Measurements from ENCODE around the gene DCAF5.
"Not testable (repeated sequence)": the region's sequence is repeated elsewhere in the genome, so short reads cannot be mapped to it uniquely, and the experiment has no call there.

Gene DCAF5, protein sequence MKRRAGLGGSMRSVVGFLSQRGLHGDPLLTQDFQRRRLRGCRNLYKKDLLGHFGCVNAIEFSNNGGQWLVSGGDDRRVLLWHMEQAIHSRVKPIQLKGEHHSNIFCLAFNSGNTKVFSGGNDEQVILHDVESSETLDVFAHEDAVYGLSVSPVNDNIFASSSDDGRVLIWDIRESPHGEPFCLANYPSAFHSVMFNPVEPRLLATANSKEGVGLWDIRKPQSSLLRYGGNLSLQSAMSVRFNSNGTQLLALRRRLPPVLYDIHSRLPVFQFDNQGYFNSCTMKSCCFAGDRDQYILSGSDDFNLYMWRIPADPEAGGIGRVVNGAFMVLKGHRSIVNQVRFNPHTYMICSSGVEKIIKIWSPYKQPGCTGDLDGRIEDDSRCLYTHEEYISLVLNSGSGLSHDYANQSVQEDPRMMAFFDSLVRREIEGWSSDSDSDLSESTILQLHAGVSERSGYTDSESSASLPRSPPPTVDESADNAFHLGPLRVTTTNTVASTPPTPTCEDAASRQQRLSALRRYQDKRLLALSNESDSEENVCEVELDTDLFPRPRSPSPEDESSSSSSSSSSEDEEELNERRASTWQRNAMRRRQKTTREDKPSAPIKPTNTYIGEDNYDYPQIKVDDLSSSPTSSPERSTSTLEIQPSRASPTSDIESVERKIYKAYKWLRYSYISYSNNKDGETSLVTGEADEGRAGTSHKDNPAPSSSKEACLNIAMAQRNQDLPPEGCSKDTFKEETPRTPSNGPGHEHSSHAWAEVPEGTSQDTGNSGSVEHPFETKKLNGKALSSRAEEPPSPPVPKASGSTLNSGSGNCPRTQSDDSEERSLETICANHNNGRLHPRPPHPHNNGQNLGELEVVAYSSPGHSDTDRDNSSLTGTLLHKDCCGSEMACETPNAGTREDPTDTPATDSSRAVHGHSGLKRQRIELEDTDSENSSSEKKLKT

DNA sequence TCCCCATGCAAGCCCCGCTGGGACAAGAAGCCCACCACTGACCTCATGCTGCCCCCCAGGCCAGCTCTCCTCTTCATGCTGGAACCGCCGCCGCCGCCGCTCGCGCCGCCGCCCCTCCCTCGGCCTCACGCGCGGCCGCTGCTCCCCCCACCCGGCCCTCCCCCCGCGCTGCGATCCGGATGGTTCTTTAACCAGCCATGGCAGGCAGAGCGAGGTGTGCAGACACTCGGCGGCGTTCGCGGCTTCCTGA, at the start of gene DCAF5:
Gene DCAF5 (minus strand): TSS at position 218 of the 250 bp plus-strand sequence. CDS start 141 bp downstream, at position 77.
- DNase-seq: peak in 10 of 56 donors; percentile 28 to 88 (median 73)

DNA sequence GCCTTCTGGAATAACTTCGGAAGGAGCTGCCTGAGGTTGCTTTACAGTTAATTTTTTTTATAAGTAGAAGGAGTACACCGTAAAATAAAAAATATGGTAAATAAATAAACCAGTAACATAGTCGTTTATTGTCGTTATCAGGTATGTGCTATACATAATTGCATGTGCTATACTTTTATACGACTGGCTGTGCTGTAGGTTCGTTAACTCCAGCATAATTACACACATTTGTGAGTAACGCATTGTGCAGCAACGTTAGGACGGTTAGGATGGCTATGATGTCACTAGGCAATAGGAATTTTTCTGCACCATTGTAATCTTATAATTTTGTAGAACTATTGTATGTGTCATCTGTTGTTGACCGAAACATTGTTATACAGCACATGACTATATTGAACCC, 46.9 kb upstream of the DCAF5 start:
- no peak for DNase-seq

DNA sequence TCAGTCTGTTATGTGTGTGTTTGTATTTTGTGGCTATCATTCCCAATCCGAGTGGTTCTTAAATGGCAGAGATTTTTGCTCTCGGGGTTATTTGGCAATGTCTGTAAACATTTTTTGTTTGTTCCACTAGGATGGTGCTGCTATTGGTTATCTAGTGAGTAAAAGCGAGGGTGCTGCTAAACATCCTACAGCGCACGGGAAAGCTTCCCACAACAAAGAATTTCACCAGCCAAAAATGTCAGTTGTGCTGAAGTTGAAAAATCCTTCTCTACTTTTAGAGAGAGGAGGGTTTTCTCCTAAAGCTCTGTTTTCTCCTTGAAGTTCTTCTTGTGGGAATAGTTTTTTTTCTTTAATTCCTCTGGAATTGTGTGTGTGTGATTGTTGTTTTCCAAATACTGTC, 40.8 kb upstream of the DCAF5 start:
- DNase-seq: no peak

DNA sequence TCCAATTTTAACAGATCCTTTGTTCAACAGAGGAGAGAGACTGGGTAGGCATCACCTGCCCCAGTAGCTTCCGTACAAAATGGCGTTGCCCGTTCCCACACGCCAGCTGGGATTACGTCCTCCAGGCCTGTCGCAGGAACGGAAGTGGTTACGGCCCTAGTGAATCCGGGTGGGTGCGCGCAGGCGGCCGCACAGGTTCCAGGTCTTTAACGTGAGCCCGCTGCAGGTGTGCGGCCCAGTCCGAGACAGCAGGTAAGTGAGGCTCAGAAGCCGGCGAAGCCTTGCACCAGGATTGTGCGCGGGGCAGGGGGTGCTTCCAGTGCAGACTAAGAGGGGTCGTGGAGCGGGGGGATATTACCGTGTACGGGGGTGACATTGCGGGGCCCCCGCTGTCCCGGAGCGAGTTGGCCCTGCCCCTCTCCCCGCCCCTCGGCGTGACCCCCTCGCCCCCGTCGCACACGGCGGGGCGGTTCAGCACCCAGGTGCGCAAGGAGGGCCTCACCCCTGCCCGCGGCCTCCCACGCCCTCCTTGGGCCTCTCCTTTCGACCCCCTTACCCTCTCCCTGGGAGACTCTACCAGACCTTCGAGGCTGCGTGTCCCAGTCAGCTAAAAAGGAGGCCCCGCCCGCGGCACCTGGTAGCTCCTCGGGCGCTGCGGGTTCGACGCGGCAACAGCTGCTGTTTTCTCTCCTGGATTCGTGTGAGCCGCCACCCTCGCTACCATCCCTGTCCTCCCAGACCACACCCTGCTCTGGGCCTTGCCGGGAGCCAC, 38.6 kb upstream of the DCAF5 start, which contains the start of gene EXD2:
Gene EXD2 (plus strand): TSS at position 159 of the 772 bp plus-strand sequence. CDS start 17,973 bp downstream, outside the sequence.
- DNase-seq: peak; percentile 30 to 91 (median 77)

DNA sequence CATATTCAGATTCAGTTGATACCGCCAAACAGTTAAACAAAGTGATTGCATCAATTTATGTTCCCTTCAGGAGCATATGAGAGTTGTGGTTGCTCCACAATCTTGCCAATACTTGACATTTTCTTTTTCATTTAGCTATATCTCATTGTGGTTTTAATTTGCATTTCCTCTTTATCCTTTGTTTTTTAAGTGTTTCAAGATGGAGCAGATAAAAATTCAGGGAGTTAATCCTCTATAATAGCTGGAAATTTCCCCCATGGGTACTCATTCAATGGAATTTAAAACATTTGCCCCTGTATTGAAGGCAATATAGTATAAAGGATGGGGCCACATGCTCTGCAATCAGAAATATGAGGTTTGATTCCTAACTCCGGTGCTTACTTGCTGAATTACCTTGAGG, 37.3 kb upstream of the DCAF5 start:
- DNase-seq: no peak

DNA sequence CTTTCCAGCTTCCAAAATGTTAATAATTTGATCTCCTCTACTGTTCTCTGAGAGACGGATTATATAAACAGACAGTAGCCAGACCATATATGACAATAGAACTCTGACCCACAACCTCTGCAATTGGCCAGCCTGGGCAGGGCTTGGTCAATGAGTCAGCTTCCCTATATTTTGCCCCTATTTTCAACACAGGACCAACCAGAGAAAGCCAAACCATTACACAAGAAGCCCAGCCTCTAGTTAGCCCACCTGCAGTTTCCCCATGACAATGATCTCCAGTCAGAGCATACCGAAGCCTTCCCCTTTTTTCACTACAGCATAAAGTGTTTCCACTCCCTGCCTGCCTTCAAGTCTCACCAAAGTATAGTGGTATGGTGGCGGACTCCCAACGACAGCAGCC, 30.8 kb upstream of the DCAF5 start:
- DNase-seq: no peak

DNA sequence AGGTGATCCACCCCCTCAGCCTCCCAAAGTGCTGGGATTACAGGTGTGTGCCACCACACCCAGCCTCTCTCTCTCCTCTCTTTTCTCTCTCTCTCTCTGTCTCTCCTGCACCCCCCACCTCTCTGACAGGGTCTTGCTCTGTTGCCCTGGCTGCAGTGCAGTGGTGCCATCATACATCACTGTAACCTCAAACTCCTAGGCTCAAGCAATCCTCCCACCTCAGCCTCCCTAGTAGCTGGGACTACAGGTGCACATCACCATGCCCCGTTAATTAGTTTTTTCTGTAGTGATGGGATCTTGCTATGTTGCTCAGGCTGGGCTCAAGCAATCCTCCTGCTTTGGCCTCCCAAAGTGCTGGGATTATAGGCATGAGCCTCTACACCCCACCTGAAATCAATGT, 29.7 kb upstream of the DCAF5 start:
- DNase-seq: not testable (repeated sequence)

DNA sequence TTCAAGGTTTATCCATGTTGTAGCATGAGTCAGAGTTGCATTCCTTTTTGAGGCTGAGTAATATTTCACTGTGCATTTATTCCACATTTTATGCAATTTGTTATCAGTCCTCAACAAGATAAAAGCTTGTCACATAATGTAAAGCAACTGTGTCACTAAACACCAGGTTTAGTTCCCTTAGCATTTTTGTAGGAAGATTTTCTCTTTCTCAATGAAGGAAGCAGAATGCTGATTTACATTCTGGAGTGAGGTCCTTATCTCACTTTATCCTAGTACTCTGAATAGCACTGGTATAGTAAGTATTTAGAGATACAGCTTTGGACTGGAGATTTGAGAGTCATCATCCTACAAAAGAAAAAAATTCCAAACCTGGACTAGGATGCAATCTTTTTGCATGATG, 28.6 kb upstream of the DCAF5 start:
- DNase-seq: no peak

DNA sequence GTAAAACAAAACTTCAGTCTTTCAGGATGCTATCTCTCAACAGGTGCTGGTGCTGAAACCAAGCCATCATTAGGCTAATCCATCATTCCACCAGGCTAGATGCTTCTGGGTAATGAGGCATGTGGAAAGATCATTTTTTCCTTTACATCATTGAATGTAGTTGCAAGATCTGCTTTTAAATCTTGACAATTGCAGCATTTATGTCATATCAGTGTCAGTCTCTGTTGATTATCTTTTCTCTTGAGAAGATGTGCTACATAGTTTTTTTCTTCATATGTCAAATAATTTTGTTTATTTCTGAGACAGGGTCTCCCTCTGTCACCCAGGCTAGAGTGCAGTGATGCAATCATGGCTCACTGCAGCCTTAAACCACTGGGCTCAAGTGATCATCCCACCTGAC, 22.2 kb upstream of the DCAF5 start:
- no peak for DNase-seq

DNA sequence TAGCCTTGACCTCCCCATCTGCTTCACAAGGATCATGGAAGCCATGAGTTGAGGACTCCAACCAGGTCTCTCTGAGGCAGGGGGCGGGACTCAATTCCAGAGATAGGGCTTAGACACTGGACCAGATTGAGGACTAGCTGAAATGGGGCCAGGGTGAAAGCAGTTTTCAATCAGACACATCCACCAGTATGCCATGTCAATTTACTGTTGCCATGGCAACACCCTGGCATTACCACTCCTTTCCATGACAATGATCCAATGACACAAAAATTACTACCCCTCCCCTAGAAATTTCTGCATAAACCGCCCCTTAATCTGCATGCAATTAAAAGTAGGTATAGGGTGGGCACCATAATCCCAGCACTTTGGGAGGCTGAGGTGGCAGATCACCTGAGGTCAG, 18.6 kb upstream of the DCAF5 start:
- DNase-seq: peak in 1 of 56 donors; percentile 0

DNA sequence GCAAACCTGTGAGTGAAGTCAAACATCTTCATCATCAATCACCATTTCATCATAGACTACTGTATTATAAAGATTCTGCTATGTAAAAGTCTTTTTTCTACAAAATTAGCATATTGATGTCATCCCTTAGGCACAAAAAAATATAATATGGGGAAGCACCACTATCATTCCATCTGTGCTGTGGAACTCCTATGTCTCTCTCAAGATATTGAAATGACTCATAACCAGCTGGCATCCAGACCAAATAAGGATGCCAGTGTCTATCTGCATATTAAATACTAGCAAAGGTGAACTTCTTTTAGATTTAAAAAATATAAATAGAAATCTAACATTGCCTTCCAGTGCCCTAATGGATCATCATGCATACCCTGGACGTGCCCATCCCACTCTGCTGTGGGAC, 17.9 kb upstream of the DCAF5 start:
- peak in 1 of 56 donors; percentile 3 for DNase-seq

DNA sequence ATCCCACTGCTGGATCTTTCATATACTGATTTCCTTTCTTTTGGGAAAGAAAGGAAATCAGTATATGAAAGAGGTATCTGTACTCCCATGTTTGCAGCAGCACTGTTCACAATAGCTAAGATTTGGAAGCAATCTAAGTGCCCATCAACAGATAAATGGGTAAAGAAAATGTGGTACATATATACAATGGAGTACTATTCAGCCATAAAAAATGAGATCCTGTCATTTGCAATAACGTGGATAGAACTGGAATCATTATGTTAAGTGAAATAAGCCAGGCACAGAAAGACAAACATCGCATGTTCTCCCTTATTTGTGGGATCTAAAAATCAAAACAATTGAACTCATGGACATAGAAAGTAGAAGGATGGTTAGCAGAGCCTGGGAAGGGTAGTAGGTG, 12.9 kb upstream of the DCAF5 start:
- not testable (repeated sequence) for DNase-seq

DNA sequence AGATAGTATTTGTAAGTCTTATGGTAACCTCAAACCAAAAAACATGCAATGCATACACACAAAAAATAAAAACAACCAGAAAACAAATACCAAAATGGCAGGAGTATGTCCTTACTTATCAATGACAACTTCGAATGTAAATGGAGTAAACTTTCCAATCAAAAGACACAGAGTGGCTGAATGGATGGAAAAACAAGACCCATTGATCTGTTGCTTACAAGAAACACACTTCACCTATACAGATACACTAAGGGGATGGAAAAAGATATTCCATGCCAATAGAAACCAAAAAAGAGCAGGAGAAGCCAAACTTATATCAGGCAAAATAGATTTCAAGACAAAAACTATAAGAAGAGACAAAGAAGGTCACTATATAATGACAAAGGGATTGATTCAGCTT, 8.7 kb upstream of the DCAF5 start:
- no peak for DNase-seq

DNA sequence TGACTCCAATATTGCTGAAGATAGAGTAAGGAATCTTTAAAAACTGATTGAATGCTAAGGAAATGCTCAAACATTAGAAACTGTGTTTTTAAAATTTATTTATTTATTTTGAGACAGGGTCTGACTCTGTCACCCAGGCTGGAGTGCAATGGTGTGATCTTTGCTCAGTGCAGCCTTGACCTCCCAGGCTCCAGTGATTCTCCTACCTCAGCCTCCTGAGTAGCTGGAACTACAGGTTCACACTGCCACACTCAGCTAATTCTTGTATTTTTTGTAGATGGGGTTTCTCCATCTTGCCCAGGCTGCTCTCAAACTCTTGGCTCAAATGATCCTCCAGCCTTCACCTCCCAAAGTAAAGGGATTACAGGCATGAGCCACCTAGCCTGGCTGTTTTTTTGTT, 3.3 kb upstream of the DCAF5 start:
- DNase-seq: no peak

DNA sequence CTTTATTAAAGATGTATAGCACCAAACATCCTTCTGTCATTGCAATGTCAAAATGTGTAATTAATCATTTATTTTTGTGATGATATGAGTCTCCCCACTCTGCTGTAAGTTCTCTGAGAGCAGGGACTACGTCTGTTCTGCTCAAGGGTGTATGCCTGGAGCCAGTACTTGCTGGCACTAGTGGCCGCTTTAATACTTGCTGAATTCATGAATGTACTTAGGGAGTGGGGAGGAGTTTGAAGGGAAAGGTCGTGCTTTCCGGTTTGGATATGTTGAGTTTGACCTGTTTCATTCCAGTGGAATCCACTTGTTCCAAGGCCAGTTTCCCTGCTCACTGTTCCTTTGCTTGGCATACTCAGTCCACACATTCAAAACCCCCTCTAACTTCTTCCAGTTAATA, 1.9 kb upstream of the DCAF5 start:
- peak in 1 of 56 donors; percentile 5 for DNase-seq

DNA sequence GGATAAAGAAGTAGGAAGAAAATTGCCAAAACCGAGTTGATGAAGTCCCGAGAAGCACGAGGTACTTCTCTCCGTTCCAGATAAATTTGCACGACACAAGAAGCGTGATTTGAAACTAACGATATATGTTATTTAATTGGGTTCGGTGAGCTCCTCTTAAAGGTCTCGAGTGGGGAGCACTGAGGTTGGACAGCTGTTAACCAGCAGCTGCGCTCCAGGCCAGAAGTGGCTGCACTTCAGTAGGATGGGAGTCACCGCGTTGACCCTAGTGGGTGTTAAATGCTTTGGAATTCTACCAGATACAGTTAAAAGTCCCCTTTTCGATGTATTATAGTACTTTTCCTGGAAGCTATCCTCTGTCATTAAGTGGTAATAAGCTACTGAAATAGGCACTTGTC, 953 bp upstream of the DCAF5 start:
- DNase-seq: peak in 5 of 56 donors; percentile 2 to 27 (median 13)

DNA sequence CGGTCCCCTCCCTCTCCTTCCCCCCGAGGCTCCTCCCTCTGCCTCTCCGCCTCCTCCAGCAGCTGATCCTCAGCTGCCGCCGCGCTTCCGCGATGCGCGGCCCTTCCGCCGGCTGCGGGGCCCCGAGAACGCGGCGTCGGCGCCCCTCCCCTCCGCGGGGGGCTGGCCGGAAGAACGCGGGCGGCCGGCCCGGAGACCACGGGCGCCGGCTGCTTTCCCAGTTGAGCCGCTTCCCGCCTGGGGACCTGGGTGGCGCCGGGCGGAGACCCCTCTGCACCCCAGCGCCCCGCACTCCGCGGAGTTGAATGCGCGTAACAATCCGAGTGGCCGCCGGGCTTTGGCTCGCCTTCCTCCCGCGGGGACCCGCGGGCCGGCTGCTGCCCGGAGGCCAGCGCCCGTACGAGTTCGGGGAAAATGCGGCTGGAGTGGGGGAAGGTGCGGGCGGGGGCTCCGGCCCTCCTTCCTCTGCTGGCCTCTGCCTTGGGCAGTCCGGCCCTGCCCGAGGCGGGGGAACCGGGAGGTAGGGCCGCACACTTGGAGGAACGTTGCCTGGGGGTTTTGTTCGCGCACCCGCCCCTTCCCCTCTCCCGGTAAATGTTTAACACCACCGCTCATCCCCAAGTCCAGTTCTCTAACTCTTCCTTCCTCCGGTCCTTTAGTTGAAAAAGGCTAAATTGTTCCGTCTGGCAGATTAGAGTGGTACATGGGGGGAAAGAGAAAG, 393 bp upstream of the DCAF5 start:
- DNase-seq: peak in 46 of 56 donors; percentile 36 to 88 (median 77)

DNA sequence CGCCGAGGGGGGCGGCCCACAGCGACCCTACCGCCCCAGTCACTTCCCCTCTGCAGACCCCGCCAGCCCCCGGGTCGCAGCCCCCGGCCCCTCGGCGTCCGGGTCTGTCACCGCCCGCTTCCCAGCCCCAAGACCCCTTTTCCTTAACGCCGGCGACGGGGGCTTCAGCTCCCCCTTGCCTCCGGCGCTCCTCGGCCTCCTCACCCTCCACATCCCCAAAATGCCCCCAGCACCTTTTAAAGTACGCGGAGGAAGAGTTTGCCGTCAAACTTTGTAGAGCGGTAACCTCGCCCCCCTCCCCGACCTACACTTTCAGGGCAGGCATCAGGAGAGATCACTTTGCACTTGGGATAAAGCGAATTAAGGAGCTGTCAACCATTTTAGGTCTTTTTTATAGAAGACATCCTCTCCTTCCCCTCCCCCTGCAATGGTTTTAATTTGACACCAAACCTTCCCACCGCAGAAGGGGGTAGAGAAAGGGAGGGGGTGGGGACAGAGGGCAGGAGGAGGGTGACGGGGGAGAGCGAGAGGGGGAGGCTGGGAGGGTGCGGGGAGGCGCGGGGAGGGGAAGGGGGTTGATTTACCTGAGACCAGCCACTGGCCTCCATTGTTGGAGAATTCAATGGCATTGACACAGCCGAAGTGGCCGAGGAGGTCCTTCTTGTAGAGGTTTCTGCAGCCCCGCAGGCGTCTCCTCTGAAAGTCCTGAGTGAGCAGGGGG, 578 bp downstream of the DCAF5 start:
- DNase-seq: peak in 10 of 56 donors; percentile 14 to 62 (median 40)

DNA sequence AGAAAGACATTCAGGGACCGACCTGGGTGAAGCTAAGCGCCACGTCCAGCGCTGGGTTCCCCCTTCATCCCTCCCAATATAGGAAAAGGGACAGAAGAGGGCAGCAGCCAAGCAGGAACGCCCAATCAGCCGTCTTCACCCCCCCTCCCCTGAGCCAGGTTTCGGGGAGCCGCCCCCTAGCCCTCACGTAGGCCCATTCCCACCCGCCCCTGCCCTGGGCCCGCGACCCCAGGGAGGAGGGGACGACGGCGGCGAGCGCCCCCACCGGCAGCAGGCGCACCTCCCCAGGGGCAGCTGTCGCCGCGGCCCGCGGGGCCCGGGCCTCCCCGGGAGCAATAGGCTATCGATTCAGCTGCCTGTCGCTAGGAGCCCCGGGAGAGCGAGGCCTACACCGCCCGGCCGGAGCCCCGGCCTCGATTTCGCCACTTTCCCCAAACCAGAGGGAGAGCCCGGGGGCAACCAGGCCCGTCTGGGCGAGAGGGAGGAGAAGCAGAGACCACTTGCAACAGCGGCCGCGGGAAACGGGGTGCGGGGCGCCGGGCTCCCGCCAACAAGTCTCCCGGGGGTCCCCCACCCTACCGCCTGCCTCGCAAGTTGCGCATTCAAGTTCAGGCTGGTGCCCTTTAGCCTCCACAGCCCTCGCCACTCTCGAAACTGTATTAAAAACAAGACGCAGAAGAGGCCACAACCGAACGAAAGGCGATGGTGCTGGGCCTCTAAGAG, 1.3 kb downstream of the DCAF5 start:
- peak in 54 of 56 donors; percentile 10 to 90 (median 68) for DNase-seq
